ENCODE data around the gene XPO6.

DNA sequence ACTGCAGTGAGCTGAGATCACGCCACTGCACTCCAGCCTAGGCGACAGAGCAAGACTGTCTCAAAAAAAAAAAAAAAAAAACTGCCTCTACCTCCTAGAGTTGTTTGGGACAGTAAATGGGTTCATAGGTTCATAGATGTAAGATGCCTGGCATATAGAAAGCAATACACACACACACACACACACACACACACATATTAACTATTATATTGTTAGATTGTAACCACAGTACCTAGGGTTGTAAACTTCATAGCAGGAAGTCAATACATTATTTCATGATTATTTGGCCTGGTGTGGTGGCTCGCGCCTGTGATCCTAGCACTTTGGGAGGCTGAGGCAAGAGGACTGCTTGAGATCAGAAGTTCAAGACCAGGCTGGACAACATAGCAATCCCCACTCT is 5.8 kb downstream of the XPO6 start:
- TF ChIP-seq, protein P1, sequence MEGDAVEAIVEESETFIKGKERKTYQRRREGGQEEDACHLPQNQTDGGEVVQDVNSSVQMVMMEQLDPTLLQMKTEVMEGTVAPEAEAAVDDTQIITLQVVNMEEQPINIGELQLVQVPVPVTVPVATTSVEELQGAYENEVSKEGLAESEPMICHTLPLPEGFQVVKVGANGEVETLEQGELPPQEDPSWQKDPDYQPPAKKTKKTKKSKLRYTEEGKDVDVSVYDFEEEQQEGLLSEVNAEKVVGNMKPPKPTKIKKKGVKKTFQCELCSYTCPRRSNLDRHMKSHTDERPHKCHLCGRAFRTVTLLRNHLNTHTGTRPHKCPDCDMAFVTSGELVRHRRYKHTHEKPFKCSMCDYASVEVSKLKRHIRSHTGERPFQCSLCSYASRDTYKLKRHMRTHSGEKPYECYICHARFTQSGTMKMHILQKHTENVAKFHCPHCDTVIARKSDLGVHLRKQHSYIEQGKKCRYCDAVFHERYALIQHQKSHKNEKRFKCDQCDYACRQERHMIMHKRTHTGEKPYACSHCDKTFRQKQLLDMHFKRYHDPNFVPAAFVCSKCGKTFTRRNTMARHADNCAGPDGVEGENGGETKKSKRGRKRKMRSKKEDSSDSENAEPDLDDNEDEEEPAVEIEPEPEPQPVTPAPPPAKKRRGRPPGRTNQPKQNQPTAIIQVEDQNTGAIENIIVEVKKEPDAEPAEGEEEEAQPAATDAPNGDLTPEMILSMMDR (IDR thresholded peaks at IDR 0.05) = no peak
- TF ChIP-seq POLR2A (IDR thresholded peaks at IDR 0.05) = no peak
